HepG2 (cell line): Measurements from ENCODE around the gene SMG5. TPM values are rescaled to one million over a fixed set of nuclear protein-coding genes. Genes with fewer than 3 reads are reported as not detected.
"Not testable (repeated sequence)": the region's sequence is repeated elsewhere in the genome, so short reads cannot be mapped to it uniquely, and the experiment has no call there.

ENCODE experiments used
- ATAC-seq: fragments of 200-7000 bp; cut with Tn5 transposase; 3 replicates; pipeline ENCODE4 v1.9.1; 2020; ENCODE audit warnings: mild to moderate bottlenecking, moderate library complexity
- BruUV-seq: library from RNA; stranded (reverse); fragments of 400-500 nt; replicated peaks from 2 replicates; lab custom pipeline; 2021; lab: Mats Ljungman, UMichigan
- CTCF ChIA-PET: fragments of 300-600 bp; formaldehyde crosslinking; extraction: SDS; loops from one replicate; lab custom pipeline; 2021; ENCODE audit warnings: low total read pairs, inconsistent platforms, low intra/inter-chr PET ratio; lab: Yijun Ruan, JAX
- POLR2A ChIA-PET: fragments of 350-600 bp; sonication (Branson Sonifier 250); formaldehyde crosslinking; loops from one replicate; lab custom pipeline; 2020; ENCODE audit warnings: antibody characterized with exemption, inconsistent platforms; lab: Yijun Ruan, JAX
- DNase-seq: peaks from one replicate; pipeline ENCODE4 v3.0.0-alpha.2; 2015; ENCODE audit warnings: low spot score
- FAIRE-seq: peaks from 3 replicates; lab custom pipeline; 2011; peaks lifted over from hg19 to GRCh38; lab: Jason Lieb, UNC
- H2AFZ ChIP-seq: one replicate; pipeline ENCODE4 v1.6.1; 2011; ENCODE audit warnings: low read length, inconsistent platforms
- H3K27ac ChIP-seq: fragments of 300-600 bp; 3 replicates; pipeline ENCODE4 v1.8.0; 2011; ENCODE audit warnings: mixed run types, mild to moderate bottlenecking, mixed read lengths, low read length, inconsistent platforms; ENCODE audit not compliant: insufficient read depth; ENCODE audit errors: extremely low read length
- H3K27me3 ChIP-seq, 2 experiments: fragments of 200-600 bp in 1 of 2; 2 replicates in 1 of 2; 3 replicates in 1 of 2; pipeline versions ENCODE4 v1.6.0 to v1.8.0; 2011; ENCODE audit warnings: low read length in 2 of 2, mild to moderate bottlenecking in 2 of 2, moderate library complexity in 2 of 2, inconsistent platforms in 1 of 2; ENCODE audit not compliant: insufficient read depth in 2 of 2, control insufficient read depth in 1 of 2
- H3K36me3 ChIP-seq, 2 experiments: fragments of 200-600 bp in 1 of 2; replicated peaks in 1 of 2; 2 replicates in 1 of 2; 3 replicates in 1 of 2; pipeline versions ENCODE4 v1.5.1 to v1.8.0; 2011; ENCODE audit warnings: low read length in 2 of 2, inconsistent platforms in 1 of 2; ENCODE audit not compliant: insufficient read depth in 2 of 2, control insufficient read depth in 1 of 2
- H3K4me1 ChIP-seq: 2 replicates; pipeline ENCODE4 v1.5.1; 2012; ENCODE audit warnings: low read length, inconsistent platforms; ENCODE audit not compliant: insufficient read depth
- H3K4me2 ChIP-seq: 2 replicates; pipeline ENCODE4 v1.6.0; 2011; ENCODE audit warnings: low read depth, low read length, inconsistent platforms
- H3K4me3 ChIP-seq, 3 experiments: fragments of 200-600 bp in 1 of 3; sonication (generic), shearing (Covaris generic) in 1 of 3; replicated peaks in 1 of 3; 2 replicates each; pipeline ENCODE4 v1.5.1; 2011 to 2016; ENCODE audit warnings: low read length in 3 of 3, inconsistent platforms in 2 of 3, low read depth in 2 of 3, mild to moderate bottlenecking in 2 of 3, control low read depth in 1 of 3, mixed read lengths in 1 of 3; ENCODE audit not compliant: insufficient read depth in 1 of 3
- H3K79me2 ChIP-seq: one replicate; pipeline ENCODE4 v1.6.1; 2011; ENCODE audit warnings: low read length, inconsistent platforms; ENCODE audit not compliant: insufficient read depth
- H3K9ac ChIP-seq: 2 replicates; pipeline ENCODE4 v1.6.0; 2011; ENCODE audit warnings: mild to moderate bottlenecking, low read depth, low read length, inconsistent platforms; ENCODE audit not compliant: insufficient read depth
- H3K9me3 ChIP-seq: 2 replicates; pipeline ENCODE4 v1.5.1; 2012; ENCODE audit warnings: mild to moderate bottlenecking, low read length
- H4K20me1 ChIP-seq: 2 replicates; pipeline ENCODE4 v1.6.0; 2011; ENCODE audit warnings: inconsistent platforms, mild to moderate bottlenecking, low read length, moderate library complexity; ENCODE audit not compliant: insufficient read depth
- ZNF788 ChIP-seq: sonication (generic); formaldehyde crosslinking; IDR thresholded peaks from 2 replicates; pipeline ENCODE4 v1.5.0; 2020; ENCODE audit warnings: mild to moderate bottlenecking, missing genetic modification reagents, borderline replicate concordance
- WGBS: methylation state at CpG from one replicate; pipeline ENCODE4 v1.1.6; 2017; ENCODE audit warnings: low lambda C conversion rate; 5-methylcytosine and 5-hydroxymethylcytosine counted together
- in situ Hi-C: cut with HindIII; loops from 2 replicates; pipeline ENCODE4 v1.10.0; 2017; ENCODE audit warnings: low pct_unique_long_range_greater_than_20kb; ENCODE audit not compliant: extremely low pct_ligation_motif_present
- intact Hi-C: fragments of 100-400 bp; cut with micrococcal nuclease; formaldehyde crosslinking; loops from one replicate; pipeline ENCODE4 v1.10.0; 2022; ENCODE audit not compliant: unreplicated experiment
- polyA plus RNA-seq, 8 experiments: library from polyadenylated mRNA; depleted of rRNA in 3 of 8; stranded (reverse) in 7 of 8; unstranded in 1 of 8; fragments of >200 nt; fragmentation: Illumina TruSeq in 4 of 8; extraction: Trizol in 4 of 8; gene quantifications; 2 replicates each; pipeline versions ENCODE4 v1.2.1 to v1.2.3, GENCODE V29; 2011 to 2016; ENCODE audit warnings: low read depth in 4 of 8, missing spikeins in 1 of 8, mixed read lengths in 1 of 8; ENCODE audit not compliant: insufficient read depth in 1 of 8
- total RNA-seq, 5 experiments: library from RNA; depleted of rRNA; stranded (reverse); fragments of >200 nt; fragmentation: Illumina TruSeq; extraction: Trizol; gene quantifications; 2 replicates each; pipeline ENCODE4 v1.2.3, GENCODE V29; 2016; ENCODE audit warnings: low read depth in 1 of 5
- TF ChIP-seq, protein P1 (sequence below): sonication (generic); formaldehyde crosslinking; IDR thresholded peaks from 2 replicates; pipeline ENCODE4 v1.5.0; 2020; ENCODE audit warnings: mild to moderate bottlenecking, missing genetic modification reagents, borderline replicate concordance

Gene SMG5
- total and polyA plus RNA-seq, 2 of the 13 experiments (the other 11 are each of a cell fraction or from before 2014, with no cell fraction given) = 50.5 to 84.0 TPM

DNA sequence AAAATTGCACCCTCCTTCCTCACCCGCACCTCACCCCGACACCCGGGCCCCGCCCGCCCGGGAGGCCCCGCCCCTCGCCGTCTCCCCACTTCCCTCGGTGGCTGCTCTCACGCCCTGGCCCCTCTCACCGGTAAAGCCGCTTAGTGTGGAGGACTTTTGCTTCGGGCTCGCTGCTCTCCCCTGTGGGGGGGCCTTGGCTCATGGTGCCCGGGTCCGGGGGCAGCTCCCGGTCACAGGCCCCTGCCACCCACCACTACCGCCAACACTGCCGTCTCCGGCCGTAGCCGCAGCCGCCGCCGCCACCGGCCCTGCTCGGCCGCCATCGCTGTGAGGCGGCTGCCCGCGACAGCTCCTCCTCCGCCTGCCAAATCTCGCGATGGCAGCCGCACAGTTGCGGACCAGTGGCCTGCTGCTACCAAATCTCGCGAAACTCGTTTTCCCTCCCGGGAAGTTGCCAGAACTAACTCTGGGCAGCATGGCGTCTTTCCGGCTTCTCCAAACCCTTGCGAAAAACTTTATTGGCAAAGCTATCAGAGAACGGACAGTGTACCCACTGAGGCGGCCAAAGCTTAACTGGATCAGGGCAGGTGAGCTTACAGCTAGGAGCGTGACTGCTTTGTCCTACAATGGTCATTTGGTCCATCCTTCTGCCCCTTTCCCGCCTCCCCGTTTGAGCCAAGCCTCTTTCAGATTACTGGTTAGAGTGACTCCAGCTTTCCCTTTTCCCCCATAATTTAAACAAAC lies at the start of gene SMG5 (continued):
- TF ChIP-seq, protein P1, sequence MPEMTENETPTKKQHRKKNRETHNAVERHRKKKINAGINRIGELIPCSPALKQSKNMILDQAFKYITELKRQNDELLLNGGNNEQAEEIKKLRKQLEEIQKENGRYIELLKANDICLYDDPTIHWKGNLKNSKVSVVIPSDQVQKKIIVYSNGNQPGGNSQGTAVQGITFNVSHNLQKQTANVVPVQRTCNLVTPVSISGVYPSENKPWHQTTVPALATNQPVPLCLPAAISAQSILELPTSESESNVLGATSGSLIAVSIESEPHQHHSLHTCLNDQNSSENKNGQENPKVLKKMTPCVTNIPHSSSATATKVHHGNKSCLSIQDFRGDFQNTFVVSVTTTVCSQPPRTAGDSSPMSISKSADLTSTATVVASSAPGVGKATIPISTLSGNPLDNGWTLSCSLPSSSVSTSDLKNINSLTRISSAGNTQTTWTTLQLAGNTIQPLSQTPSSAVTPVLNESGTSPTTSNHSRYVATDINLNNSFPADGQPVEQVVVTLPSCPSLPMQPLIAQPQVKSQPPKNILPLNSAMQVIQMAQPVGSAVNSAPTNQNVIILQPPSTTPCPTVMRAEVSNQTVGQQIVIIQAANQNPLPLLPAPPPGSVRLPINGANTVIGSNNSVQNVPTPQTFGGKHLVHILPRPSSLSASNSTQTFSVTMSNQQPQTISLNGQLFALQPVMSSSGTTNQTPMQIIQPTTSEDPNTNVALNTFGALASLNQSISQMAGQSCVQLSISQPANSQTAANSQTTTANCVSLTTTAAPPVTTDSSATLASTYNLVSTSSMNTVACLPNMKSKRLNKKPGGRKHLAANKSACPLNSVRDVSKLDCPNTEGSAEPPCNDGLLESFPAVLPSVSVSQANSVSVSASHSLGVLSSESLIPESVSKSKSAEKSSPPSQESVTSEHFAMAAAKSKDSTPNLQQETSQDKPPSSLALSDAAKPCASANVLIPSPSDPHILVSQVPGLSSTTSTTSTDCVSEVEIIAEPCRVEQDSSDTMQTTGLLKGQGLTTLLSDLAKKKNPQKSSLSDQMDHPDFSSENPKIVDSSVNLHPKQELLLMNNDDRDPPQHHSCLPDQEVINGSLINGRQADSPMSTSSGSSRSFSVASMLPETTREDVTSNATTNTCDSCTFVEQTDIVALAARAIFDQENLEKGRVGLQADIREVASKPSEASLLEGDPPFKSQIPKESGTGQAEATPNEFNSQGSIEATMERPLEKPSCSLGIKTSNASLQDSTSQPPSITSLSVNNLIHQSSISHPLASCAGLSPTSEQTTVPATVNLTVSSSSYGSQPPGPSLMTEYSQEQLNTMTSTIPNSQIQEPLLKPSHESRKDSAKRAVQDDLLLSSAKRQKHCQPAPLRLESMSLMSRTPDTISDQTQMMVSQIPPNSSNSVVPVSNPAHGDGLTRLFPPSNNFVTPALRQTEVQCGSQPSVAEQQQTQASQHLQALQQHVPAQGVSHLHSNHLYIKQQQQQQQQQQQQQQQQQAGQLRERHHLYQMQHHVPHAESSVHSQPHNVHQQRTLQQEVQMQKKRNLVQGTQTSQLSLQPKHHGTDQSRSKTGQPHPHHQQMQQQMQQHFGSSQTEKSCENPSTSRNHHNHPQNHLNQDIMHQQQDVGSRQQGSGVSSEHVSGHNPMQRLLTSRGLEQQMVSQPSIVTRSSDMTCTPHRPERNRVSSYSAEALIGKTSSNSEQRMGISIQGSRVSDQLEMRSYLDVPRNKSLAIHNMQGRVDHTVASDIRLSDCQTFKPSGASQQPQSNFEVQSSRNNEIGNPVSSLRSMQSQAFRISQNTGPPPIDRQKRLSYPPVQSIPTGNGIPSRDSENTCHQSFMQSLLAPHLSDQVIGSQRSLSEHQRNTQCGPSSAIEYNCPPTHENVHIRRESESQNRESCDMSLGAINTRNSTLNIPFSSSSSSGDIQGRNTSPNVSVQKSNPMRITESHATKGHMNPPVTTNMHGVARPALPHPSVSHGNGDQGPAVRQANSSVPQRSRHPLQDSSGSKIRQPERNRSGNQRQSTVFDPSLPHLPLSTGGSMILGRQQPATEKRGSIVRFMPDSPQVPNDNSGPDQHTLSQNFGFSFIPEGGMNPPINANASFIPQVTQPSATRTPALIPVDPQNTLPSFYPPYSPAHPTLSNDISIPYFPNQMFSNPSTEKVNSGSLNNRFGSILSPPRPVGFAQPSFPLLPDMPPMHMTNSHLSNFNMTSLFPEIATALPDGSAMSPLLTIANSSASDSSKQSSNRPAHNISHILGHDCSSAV = no peak
- TF ChIP-seq ZNF788 = peak; percentile 77; the same call in 1 of the 2 replicates

DNA sequence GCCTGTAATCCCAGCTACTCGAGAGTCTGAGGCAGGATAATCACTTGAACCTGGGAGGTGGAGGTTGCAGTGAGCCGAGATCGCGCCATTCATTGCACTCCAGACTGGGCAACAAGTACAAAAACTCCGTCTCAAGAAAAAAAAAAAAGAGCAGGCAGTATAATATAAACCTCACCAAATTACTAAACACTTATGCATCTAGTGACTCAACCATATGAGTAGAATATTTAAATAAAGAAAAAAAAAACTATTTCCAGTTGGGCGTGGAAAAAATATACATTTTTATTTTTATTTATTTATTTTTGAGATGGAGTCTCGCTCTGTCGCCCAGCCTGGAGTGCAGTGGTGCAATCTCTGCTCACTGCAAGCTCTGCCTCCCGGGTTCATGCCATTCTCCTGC lies 40.6 kb upstream of the SMG5 start:
- DNase-seq, CTCF ChIA-PET, POLR2A ChIA-PET: not testable (repeated sequence)

More for the DNA sequence above, 40.6 kb upstream of the SMG5 start:
- H3K27me3 ChIP-seq, H3K4me2 ChIP-seq, H3K9ac ChIP-seq, H2AFZ ChIP-seq, FAIRE-seq, H3K9me3 ChIP-seq, H3K27ac ChIP-seq, H3K4me3 ChIP-seq, intact Hi-C loops, ATAC-seq, BruUV-seq, in situ Hi-C loops, H3K4me1 ChIP-seq, H3K79me2 ChIP-seq, H4K20me1 ChIP-seq: not testable (repeated sequence)
- 97% methylated on average over 9 of the region's 9 CpGs for WGBS
- H3K36me3 ChIP-seq = peaks cover 26 to 62% of the 10 kb centered on the region in 2 experiments
